Measurements from ENCODE around the gene ATP9B.

Gene ATP9B

DNA sequence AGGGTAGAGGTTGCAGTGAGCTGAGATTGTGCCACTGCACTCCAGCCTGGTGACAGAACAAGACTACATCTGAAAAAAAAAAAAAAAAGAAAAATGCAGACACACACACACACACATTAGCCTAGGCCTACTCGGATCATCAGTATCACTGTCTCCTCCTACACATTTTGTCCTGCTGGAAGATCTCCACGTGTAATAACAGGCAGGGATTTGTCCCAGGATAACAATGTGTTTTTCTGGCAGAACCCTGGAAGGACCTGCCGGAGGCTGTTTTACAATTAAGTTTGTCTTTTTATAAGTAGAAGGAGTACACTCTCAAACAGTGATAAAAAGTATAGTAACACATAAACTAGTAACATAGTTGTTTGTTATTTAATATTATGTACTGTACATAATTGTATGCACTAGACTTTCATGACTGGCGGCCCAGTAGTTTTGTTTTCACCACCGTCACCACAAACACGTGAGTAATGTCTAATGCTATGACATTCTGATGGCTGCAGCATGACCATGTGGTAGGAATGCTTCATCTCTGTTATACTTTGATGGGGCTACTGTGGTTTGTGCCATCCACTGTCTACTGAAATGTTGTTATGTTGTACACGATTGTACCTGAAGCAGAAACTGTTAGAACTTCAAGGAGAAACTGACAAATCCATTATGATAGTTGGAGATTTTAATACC, 130.6 kb downstream of the ATP9B start:
- DNase-seq (ENCODE audit: low read depth): no peak

DNA sequence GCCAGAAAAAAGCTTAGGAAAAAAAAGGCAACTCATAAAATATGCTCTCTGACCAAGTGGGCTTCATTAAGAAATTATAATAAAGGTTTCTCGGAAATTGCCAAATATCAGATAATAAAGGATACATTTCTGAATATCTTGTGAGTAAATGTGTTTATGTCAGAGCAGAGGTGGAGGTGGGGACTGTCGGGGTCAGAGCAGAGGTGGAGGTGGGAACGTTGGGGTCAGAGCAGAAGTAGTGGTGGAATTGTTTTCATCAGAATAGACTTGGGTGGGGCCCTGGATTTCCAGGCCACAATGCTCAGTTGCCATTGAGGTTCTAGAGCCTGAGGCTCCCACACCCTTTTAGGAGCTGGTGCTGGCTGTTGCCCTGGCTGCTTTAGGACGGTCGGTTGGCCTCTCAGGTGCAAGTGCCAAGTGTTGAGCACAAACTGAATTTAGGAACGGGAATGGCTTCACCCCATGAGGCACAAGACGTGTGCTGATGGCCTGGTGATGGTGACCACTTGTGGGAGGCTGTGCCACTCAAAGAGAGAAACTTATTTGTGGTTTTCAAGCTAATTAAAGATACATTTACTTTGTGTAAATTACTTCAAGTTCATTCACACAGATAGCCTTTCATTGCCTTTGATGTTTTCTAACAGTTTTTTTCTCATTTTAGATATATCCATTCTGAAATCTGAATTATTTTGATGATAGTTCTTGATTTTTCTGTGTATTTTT, 131.5 kb downstream of the ATP9B start:
- no peak for DNase-seq (ENCODE audit: low read depth)

DNA sequence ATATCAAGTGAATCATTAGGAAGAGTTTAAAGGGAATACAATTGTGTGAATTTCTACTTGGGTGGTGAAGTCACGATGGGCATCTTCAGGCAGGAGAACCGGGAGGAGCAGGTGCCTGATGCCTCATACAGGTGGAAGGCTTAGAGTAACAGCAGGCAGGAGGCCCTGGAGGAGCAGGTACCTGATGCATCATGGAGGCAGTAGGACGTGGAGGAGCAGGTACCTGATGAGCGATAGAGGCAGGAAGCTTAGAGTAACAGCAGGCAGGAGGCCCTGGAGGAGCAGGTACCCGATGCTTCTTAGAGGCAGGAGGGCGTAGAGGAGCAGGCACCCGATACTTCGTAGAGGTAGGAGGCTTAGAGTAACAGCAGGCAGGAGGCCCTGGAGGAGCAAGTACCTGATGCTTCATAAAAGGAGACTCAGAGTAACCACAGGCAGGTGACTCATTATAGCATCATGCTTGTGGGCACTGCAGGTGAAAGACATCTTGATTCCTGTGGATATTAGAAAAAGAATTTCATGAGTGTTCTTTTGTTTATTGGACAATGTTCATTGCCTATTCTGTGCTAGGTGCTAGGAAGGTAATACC, 133.9 kb downstream of the ATP9B start:
- DNase-seq (ENCODE audit: low read depth): no peak

DNA sequence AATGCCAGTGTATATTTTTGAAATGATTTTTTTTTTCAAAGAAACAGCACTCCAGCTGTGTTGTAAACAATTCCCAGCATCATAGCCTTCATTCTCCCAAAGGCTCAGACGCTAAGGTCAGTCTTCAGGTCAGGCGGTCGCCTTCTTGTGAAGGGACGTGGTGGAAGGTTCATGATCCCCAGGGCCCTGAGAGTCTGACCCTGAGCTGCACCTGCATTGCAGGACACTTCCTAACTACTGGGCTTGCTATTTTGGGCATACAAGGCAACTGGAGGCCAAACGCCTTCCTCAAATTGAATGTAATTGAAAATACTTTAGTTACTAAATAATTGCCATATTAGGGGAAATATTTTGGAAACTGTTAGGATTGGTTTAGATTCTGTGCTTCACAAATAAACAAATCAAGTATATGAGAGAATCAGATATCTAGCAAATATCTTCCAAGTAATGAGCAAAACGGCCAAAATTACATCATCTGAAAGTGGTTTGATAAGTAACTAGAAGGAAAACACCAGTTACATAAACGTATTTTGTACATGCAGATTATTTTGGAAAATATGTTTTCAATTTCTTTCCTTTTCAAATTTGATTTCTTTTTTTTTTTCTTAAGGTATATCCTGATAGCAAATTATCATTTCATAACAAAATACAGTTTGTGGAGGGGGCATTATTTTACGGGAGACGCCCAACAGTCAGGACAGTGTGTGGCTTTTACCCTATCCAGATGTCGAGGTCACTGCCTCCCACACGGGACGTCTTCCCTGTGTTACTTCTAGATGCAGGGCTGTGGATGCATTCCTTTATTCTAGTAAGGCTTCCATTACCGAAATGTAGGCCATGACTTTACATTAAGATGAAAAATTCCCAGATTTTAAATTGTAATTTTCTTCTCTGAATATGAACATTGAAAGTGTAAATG, 136.0 kb downstream of the ATP9B start:
- DNase-seq (ENCODE audit: low read depth): no peak

DNA sequence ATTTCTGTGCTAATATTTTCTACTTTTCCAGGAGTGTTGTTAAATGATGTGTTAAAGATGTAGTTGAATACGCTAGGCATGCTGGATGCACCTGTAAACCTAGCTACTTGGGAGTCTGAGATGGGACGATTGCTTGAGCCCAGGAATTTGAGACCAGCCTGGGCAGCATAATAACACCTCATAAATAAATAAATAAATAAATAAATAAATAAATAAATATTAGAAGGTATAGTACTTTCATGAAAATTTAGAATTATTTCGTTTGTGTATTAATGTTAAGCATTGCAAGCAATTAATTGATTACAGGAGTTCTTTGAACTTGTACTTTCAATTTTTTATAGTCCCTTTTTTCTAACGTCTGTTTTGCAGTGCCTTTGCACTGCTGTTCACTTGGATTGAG, 137.2 kb downstream of the ATP9B start:
- no peak for DNase-seq (ENCODE audit: low read depth)

DNA sequence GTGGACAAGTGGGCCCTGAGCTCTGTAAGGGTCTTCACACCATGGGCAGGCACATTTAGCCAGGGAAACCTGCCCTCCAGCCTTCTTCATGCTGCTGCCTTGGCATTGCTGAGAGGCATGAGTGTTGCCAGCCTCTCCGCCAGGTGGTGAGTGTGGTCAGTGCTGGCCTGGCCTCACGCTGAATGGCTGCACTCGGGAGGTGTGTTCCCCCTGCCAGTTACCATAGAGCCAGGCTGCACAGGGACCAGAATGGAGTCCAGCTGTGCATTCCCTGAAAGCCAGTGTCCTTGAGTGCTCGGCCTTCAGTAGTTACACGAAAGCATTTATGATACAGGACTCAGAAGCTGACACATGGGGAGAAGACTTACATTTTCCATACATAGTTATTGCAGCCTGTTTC, 139.7 kb downstream of the ATP9B start:
- DNase-seq (ENCODE audit: low read depth): no peak

DNA sequence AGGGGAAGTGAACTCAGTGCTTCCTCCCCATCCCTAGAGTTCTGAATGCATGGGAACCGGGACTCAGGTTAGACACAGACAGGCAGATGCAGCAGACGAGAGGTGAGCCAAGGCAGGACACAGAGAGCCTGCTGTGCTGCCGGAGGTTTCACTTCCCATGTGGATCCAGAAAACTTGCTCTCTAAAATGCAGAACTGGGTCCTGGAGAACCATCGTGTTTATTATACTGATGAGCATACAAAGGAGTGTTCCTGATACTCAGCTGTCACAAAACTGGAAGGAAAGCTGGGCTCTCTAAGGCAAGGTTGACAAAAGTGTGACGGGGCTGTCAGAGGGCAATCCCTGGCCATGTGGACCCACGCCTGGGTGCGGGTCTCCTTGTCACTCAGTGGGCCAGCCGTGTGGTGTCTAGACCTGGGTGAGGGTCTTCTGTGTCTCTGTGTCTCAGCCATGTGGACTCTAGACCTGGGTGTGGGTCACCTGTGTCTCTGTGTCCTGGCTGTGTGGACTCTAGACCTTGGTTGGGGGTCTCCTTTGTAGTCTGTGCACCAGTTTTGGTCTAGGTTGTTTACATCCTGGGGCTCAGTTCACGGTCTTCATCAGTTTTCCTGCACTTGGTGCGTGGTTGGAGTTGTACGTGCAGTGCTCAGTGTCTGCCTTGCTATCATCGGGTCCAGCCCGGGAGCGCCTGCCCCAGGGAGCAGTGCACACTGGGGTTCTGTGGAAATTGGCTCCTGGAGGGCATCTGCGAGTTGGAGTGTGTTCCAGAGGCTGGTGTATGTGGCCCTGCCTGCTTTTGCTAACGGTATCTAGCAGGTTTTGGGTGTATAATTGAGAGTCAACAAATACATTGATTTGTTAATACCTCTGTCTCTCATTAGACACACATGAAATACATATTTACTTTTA, 141.1 kb downstream of the ATP9B start:
- no peak for DNase-seq (ENCODE audit: low read depth)

DNA sequence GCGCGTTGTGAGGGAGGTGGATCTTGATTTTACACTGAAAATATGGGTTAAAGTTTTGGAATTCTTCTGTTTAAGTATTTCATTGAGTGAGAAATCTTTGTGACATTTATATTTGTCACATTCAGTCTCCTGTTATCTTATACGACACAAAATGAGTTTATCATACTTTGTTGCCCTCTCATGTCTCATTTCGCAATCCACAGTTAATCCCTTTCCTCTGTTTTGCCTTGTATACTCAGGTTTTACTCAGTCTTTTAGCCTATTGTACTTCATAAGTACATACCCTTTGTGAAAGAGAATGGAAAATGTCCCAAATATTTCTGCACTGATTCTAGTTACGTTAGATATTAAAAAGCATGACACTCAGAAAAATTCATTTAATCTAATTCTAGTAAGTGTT, 142.7 kb downstream of the ATP9B start:
- no peak for DNase-seq (ENCODE audit: low read depth)

DNA sequence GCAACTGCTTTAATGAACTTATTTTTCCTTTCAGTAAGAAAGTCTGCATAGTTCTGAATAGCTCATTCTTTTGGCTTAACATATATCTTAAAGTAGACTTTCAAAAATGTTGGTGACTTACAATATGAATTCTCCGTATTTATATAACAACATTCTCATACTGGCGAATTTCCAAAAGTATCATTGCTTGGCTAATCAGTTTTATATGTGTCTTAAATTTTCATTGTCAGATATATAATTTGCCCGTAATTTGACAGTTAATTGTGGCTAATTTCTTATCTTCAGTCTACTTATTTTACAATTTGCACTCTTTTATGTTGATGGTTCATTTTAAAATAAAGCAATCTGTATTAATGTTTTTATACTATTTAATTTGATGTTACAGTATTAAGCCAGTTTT, 144.9 kb downstream of the ATP9B start:
- DNase-seq (ENCODE audit: low read depth): no peak

DNA sequence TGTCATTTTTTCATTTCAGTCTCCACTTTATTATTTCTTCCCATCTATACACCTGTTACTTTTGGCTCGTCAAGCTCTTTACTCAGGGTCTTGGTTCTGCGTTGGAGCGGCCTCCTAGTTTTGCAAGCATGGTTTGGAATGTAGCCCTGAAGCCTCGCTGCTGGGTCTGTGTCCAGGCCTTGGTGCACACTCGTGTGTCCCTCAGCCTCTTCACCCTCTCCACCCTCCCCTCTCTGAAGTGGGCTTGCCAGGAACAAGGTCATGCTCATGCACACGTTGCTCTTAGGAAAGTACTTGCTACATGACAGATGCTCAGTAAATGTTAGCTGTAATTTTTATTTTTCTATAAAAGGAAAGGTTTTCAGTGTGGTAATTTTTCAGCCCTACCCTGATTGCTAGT, 147.0 kb downstream of the ATP9B start:
- no peak for DNase-seq (ENCODE audit: low read depth)

DNA sequence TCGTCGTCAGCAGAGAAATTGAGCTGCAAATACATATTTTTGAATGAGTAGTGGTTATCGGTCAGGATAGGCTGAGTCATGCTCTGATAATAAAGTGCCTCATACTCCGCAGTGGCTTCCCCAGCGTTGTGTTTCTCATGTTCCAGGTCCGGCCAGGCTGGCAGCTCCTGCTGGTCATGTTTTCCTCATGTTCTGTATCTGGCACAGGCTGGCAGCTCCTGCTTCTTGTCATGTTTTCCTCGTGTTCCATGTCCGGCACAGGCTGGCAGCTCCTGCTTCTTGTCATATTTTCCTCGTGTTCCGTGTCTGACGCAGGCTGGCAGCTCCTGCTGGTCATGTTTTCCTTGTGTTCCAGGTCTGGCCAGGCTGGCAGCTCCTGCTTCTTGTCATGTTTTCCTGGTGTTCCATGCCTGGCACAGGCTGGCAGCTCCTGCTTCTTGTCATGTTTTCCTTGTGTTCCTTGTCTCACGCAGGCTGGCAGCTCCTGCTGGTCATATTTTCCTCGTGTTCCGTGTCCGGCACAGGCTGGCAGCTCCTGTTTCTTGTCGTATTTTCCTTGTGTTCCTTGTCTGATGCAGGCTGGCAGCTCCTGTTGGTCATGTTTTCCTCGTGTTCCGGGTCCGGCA, 148.9 kb downstream of the ATP9B start:
- no peak for DNase-seq (ENCODE audit: low read depth)

DNA sequence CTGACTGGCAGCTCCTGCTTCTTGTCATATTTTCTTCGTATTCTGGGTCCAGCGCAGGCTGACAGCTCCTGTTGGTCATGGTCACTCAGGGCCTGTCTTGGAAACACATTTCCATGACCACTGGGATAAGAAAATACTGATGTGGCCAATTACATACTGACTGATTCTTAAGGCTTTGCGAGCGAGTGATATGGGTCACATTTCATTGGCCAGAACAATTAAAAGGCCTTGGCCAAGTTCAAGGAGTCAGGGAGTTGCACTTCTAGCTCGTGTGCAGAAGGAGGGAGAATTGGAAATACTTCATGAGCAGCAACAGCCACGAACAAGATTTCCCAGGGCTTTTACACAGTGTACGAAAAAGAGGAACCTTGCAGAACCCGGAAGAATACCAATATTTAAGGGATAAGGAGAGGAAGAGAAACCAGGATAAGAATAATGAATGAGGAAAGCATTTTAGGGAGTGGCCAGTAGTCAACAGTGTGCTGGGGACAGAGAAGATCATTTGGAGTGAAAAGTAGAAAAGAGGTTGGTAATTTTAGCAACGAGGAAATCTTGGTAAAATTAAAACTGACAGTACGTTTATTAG, 149.5 kb downstream of the ATP9B start:
- DNase-seq (ENCODE audit: low read depth): no peak

DNA sequence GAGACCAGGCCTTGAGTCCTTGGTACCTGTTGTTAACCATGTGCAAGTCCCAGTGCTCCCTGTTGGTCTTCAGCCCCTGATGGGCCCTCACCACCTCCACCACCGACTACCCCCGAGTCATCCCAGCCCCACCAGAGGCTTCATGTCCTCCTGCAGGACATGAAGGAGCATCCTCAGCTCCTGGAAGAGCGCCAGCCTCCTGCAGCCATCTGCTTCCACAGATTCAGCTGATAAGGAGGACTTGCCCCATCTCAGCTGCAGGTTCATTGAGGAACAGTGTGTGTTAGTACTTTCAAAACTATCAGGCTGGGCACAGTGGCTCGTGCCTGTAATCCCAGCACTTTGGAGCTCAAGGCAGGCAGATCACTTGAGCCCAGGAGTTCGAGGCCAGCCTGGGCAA, 151.9 kb downstream of the ATP9B start:
- no peak for DNase-seq (ENCODE audit: low read depth)

DNA sequence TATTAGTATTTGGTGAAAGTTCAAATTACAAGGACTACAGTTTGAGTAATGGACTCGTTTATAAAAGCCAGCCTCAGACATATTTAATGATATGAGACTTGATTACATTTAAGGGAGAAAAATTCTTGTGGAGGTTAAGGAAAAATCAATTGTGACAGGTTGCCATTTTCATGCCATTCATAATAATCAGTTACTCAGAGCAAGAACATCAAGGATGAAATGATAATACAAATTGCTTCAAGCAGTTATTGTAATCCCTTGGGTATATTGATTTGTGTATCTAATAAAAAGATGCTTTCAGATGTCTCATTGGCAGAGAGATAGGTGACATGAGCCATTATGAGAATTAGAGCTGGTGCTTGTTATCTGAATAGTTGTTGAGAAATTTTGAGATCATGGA, 153.6 kb downstream of the ATP9B start:
- no peak for DNase-seq (ENCODE audit: low read depth)

DNA sequence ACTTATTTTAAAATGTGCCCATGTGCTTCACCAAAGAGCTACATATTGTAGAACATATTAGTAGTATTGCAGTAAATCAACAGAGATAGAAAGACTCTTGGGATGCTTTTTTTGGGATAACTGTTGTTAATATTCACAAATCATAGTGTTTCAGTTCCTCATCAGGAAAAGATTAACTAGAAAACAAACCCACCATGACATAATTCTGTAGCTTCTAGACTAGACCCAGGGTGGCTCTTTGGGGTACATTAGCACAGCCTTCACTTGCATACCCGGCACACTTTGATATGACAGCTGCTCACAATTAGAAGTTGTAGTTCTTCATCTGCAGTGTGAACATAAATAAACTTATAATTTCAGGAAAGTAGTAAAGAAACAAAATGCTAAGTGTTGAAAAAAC, 154.2 kb downstream of the ATP9B start:
- no peak for DNase-seq (ENCODE audit: low read depth)

DNA sequence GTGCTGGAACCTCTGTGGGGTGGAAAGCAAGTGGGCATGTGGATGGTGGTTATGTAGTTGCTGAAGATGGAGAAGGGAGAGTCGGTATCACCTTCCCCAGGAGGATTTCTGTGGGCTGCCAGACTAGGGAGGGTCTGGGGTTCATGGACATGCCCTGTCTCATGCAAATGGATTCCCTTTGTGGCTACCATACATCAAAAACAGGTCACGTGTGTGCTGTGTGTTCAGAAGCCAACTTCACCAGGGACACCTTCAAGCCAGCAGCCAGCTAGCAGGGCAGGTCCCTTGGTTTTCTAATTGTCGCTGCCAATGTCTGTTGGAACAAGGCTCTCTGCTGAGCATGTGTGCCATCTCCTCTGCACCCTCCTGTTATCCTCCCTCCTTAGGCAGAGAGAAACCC, 155.2 kb downstream of the ATP9B start:
- no peak for DNase-seq (ENCODE audit: low read depth)

DNA sequence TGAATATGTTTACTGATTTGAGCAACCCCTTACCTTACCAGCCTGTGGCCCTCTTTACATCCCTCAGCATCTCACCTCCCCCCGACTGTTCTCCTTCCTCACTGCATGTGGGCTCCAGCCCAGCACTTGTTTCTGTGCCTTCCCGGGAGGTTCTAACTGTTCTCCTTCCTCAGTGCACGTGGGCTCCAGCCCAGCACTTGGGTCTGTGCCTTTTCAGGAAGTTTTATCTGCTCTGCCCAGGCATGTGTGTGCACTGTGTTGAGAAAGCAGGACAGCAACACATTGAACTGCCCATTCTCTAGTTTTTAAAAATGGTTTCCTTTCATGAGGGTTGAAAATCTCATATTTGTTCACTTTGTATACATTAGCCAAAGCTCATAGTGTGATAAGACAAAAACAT, 158.4 kb downstream of the ATP9B start:
- DNase-seq (ENCODE audit: low read depth): no peak

DNA sequence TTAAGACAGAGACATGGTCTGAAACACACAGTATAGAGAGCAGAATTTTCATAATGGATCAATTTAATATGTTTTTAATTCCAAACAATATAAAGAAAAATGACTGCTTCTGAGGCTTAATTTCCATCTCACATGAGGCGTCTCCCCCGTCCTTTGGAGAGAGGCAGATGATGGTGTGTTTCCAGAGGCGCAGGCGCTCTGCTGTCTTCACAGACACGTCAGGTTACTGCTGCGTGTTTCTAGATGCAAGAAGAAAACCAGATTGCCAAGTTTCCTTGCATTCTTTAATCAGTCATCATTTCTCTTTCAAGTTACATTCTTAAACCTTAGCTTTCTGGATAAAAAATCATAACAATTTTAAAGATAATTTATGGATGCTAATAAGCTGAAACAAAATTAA, 160.2 kb downstream of the ATP9B start:
- DNase-seq (ENCODE audit: low read depth): no peak

DNA sequence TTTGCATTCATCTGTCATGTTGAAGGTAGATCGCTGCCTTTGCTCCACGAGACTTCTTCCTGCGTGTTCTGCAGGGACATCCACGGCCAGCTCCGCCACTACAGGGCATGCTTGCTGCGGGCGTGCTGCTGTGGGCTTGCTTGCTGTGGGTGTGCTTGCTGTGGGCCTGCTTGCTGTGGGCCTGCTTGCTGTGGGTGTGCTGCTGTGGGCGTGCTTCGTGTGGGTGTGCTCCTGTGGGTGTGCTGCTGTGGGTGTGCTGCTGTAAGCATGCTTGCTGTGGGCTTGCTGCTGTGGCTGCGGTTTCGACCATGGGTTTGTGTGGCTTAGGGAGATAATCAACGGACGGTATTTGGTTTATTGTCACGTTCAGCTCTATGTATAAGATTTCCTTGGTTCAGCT, 165.2 kb downstream of the ATP9B start:
- no peak for DNase-seq (ENCODE audit: low read depth)

DNA sequence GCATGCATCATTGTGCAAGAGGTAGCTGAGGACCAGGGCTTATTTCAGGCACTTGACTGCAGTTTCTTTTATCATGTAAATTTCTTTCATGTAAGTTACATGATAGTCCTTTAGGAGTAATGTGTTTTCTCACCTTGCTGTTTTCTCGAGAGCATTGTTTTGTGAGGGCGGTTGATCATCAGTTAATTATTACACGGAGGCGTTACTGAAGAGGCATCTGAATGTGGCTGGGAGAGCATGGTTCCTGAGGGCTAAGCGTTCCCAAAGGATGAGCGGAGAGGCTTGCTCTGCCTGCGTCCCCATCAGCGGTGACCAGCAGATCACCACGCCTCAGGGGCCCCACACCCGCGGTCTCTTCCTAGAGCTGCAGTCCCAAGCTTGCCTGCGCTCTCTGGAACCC, 170.4 kb downstream of the ATP9B start:
- DNase-seq (ENCODE audit: low read depth): no peak

DNA sequence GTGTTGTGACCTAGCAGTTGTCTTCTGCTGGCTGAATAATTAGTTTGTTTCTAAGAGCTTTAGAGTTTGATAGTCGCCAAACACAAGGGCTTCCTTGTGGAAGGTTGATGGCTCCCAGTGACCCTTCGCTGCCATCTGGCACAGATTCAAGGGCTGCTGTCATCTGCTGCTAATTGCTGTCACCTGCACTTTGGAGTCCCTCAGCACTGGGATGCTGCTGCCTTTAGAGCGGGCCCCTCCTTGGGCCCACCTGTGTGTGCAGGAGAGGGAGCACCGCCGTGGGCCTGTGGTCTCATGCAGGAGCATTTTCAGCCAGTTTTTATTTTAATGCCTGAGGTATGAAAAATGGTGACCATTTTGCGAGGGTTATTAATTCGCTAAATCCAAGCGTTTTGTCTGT, 172.6 kb downstream of the ATP9B start:
- DNase-seq (ENCODE audit: low read depth): no peak
